Measurements from ENCODE around the gene LRRC53.

The LRRC53 gene

GRCh38 chr1:74429580-74429979 is 82.8 kb downstream of the LRRC53 start:
- no peak for DNase-seq

DNA sequence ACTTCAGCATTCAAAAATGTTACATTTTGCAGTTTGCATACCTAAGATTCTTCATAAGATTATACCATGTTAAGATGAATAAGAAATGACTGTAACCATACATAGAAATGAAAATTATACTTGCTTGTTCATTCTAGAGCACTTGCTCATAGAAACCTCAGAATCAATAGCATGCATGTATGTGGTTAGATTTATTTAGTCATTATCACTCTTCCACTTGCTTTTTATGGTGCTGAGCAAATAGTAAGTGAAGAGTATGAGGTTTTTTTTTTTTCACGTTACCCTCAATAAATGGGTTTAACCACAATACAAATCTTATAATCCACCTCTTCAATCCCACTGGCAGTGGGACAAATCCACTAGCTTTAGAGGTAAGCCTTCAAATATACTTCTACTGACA is 84.7 kb downstream of the LRRC53 start:
- DNase-seq: no peak

- no peak for DNase-seq
Measured at GRCh38 chr1:74426208-74426937, 86.0 kb downstream of the LRRC53 start.

DNA sequence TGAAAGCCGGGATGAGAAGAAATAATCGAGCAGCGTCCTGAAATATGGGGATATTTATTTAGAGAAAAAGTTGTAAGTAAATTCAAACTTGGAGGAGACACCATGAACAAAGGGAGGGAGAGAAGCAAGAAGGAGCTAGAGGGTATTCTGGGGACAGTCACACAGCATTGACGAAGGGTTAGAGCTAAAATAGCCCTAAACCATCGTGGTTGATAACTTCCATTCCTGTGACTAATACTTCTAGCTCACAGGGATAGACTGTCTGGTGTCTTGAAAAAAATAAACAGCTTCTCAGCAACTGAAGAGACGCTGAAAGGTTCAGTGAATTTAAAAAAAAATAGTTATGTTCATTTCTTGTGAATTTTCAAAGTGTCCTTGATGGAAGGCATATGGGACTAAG is 86.7 kb downstream of the LRRC53 start:
- DNase-seq: no peak

DNA sequence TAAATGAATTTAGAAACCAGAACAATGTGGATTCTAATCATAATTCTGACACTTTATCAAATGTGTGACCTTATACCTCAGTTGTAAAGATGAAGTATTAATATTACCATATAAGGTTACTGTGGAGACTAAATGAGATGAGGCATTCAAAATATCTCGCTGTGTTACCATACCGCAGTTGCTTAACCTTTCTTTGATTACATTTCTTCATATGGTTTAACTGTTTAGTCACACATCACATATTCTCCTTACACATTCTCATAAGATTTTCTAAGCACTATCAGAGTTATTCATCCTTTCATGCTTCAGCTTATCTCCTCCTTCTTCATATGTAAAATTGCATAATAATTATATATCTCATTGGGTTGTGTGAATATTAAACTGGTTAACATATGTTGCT is 88.9 kb downstream of the LRRC53 start:
- no peak for DNase-seq

DNA sequence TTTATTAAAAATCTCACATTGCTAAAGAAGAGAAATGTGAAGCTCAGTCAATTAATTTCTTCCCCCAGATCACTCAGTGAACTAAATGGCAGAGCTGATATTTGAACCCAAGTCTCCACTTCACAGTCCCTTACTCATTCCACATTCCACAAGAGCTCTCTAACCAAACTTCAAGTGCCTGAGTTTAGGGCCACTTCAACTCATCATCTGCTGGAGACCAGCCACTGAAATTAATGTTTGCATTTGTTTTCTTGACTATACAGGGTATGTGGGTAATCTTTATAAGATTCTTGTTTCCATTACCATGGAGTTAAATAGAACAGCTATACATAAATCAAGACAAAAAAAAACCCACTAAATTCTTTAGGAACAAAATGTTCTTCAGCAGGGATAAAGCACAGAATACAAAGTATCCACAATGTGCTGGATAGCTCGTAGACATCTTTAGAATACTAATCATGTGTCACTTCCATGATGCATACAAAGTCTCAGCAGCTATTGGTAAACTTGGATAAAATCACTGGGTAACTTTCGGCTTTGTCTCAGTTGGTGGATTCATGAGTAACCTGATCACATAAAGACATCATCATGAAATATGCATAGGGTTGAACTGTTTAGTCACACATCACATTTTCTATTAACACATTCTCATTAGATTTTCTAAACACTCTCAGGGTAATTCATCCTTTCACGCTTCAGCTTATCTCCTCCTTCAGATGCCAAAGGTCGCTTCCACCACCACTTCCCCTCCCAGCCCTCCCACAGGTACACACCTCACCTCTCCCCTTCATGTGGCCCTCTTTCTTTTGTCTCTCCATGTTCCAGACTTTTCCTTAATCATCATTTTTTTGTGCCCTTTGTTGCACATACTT is 89.8 kb downstream of the LRRC53 start:
- DNase-seq: no peak

DNA sequence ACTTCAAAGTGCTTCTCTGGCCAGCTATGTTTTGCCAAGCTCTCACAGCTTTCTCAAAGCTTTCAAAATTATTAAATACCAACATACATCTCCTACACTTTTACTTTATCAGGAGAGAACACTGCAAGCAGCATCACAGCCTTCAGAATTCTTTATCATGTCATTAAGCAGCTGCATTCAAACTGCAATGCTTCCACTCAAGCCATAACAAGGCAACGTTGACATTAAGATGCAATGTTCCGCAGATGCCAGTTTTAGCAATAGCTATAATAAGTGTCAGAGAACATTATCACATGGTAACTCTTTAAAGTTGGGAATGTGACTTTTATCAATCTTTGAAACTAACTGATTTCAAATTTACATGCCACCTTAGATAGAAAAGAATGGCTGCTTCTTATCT is 91.9 kb downstream of the LRRC53 start:
- DNase-seq: no peak

Measured in stimulated activated naive CD4-positive, alpha-beta T cell treated with Interleukin-2 at 50 U/mL for 16 hours (primary cell).